Right lobe of liver (tissue), 6 donors: ENCODE results near the gene MCUB. TPM values are rescaled to one million over a fixed set of nuclear protein-coding genes. Genes with fewer than 3 reads are reported as not detected.

ENCODE experiments used
- ATAC-seq, 4 donors: fragments of 200-7000 bp; cut with Tn5 transposase; one replicate each; pipeline ENCODE4 v1.9.1; 2020; ENCODE audit warnings: mild to moderate bottlenecking in 4 of 4, moderate library complexity in 4 of 4
- DNase-seq, 3 donors: peaks; one replicate each; pipeline ENCODE4 v3.0.0-alpha.2; 2020
- H3K27ac ChIP-seq, 3 donors: fragments of 200-600 bp; one replicate each; pipeline ENCODE4 v1.8.0; 2022
- H3K27me3 ChIP-seq, 2 donors: fragments of 200-600 bp; one replicate each; pipeline ENCODE4 v1.8.0; 2022
- H3K36me3 ChIP-seq, 4 donors: fragments of 200-600 bp; sonication (generic) in 1 of 4; one replicate each; pipeline versions ENCODE4 v1.5.1 to v1.8.0; 2017 to 2022; ENCODE audit warnings: control low read depth in 1 of 4
- H3K4me1 ChIP-seq, 4 donors: fragments of 200-600 bp; sonication (generic) in 1 of 4; one replicate each; pipeline versions ENCODE4 v1.5.1 to v1.8.0; 2017 to 2022; ENCODE audit warnings: control low read depth in 1 of 4
- H3K4me3 ChIP-seq, 3 donors: fragments of 200-600 bp; one replicate each; pipeline ENCODE4 v1.8.0; 2022
- H3K9me3 ChIP-seq, 4 donors: fragments of 200-600 bp; sonication (generic) in 1 of 4; one replicate each; pipeline versions ENCODE4 v1.5.1 to v1.8.0; 2017 to 2022; ENCODE audit warnings: control low read depth in 1 of 4
- CTCF ChIP-seq, 4 donors: fragments of 200-600 bp in 3 of 4; fragments of 450-650 bp in 1 of 4; IDR thresholded peaks; one replicate each; pipeline versions ENCODE4 v1.5.1 to v1.8.0; 2016 to 2022; ENCODE audit warnings: antibody characterized with exemption in 4 of 4, mild to moderate bottlenecking in 2 of 4
- POLR2A ChIP-seq: fragments of 450-650 bp; IDR thresholded peaks from one replicate; pipeline ENCODE4 v1.6.1; 2017; ENCODE audit warnings: antibody characterized with exemption, mild to moderate bottlenecking
- WGBS: methylation state at CpG from one replicate; pipeline ENCODE4 v1.1.6; 2018; ENCODE audit warnings: low coverage, low lambda C conversion rate; ENCODE audit not compliant: insufficient coverage; ENCODE audit errors: missing lambda C conversion rate; 5-methylcytosine and 5-hydroxymethylcytosine counted together
- intact Hi-C, 2 donors: fragments of 100-400 bp; cut with DNase I; formaldehyde crosslinking; loops; one replicate each; pipeline versions ENCODE4 v1.11.2 to v1.14.1; 2022
- total RNA-seq, 6 experiments: library from RNA; depleted of rRNA in 2 of 6; stranded (reverse); fragments of >200 nt in 2 of 6; fragmentation: NEBNext Ultra II Directional in 3 of 6; extraction: Animal tissue kit (Norgen Biotek cat#: 25700) in 3 of 6; gene quantifications; one replicate each; pipeline versions ENCODE4 v1.1.0 to v1.2.4, GENCODE V29; 2016 to 2023
- donor health status: DM: no; HTN: yes; CAD: no.
- donor health status: DM: no; HTN: no; CAD: no.
- donor health status: DM: no; HTN: no; CAD: no.
- donor health status: DM: no; HTN: yes; CAD: no.
- donor health status: DM: no; HTN: yes; CAD: no.

Gene MCUB
- total RNA-seq, 6 experiments from 2014 or later = 0.66 to 2.7 (median 1.3) TPM

- ATAC-seq = no peak
- no peak for DNase-seq
- intact Hi-C loops = no loop called here
- TF ChIP-seq CTCF (IDR thresholded peaks at IDR 0.05) (no peak), POLR2A (no peak)
- Histone ChIP-seq H3K4me1 (no peaks in the 10 kb centered on the region), H3K36me3 (peaks cover 3 to 97% (median 55%) of the 10 kb centered on the region in 4 donors), H3K9me3 (no peaks in the 10 kb centered on the region), H3K27ac (no peak overlapping the region), H3K4me3 (no peak overlapping the region), H3K27me3 (no peaks in the 10 kb centered on the region)
Measured at GRCh38 chr4:109532182-109532581, 27.9 kb upstream of the MCUB start.

GRCh38 chr4:109545401-109545800 is 14.6 kb upstream of the MCUB start:
- no peaks in the 10 kb centered on the region for H3K27me3 ChIP-seq
- DNase-seq = no peak
- 88% methylated on average over 1 of the region's 1 CpG for WGBS
- H3K4me3 ChIP-seq = no peak overlapping the region
- TF ChIP-seq CTCF (IDR thresholded peaks at IDR 0.05) = no peak
- no peak for TF ChIP-seq POLR2A
- no peaks in the 10 kb centered on the region for H3K4me1 ChIP-seq
- no peak for ATAC-seq
- no peak overlapping the region for H3K27ac ChIP-seq
- H3K9me3 ChIP-seq = no peaks in the 10 kb centered on the region
- intact Hi-C loops = no loop called here
- peaks cover 0 to 30% (median 11%) of the 10 kb centered on the region in 4 donors for H3K36me3 ChIP-seq

- TF ChIP-seq CTCF (IDR thresholded peaks at IDR 0.05) (no peak), POLR2A (no peak)
- no peak for DNase-seq
- Histone ChIP-seq H3K27me3 (no peaks in the 10 kb centered on the region), H3K27ac (no peak overlapping the region), H3K36me3 (peaks cover 0 to 18% (median 5%) of the 10 kb centered on the region in 4 donors), H3K4me3 (no peak overlapping the region), H3K9me3 (no peaks in the 10 kb centered on the region), H3K4me1 (no peaks in the 10 kb centered on the region)
- WGBS = 93% methylated on average over 5 of the region's 5 CpGs
- no peak for ATAC-seq
- intact Hi-C loops = no loop called here
Measured at GRCh38 chr4:109547394-109547793, 12.7 kb upstream of the MCUB start.

- no peaks in the 10 kb centered on the region for H3K4me1 ChIP-seq
- intact Hi-C loops = no loop called here
- WGBS = 73% methylated on average over 2 of the region's 2 CpGs
- DNase-seq (no peak), ATAC-seq (peak; percentile 50 to 79 (median 64))
- H3K27me3 ChIP-seq = no peaks in the 10 kb centered on the region
- H3K36me3 ChIP-seq = peaks cover 0 to 17% (median 2%) of the 10 kb centered on the region in 4 donors
- H3K9me3 ChIP-seq = no peaks in the 10 kb centered on the region
- TF ChIP-seq CTCF (IDR thresholded peaks at IDR 0.05) = no peak
- TF ChIP-seq POLR2A = no peak
- H3K27ac ChIP-seq = no peak overlapping the region
- no peak overlapping the region for H3K4me3 ChIP-seq
Measured at GRCh38 chr4:109548655-109549054, 11.4 kb upstream of the MCUB start.

- WGBS = 97% methylated on average over 6 of the region's 6 CpGs
- Histone ChIP-seq H3K27ac (no peak overlapping the region), H3K9me3 (no peaks in the 10 kb centered on the region), H3K27me3 (no peaks in the 10 kb centered on the region), H3K36me3 (no peaks in the 10 kb centered on the region), H3K4me3 (no peak overlapping the region), H3K4me1 (no peaks in the 10 kb centered on the region)
- no peak for ATAC-seq
- intact Hi-C loops = no loop called here
- no peak for DNase-seq
- TF ChIP-seq CTCF (IDR thresholded peaks at IDR 0.05) (no peak), POLR2A (no peak)
Measured at GRCh38 chr4:109552237-109552636, 7.8 kb upstream of the MCUB start.
